HG02571 (cell line): Measurements from ENCODE around the gene SLC12A7.
"Not testable (repeated sequence)": the region's sequence is repeated elsewhere in the genome, so short reads cannot be mapped to it uniquely, and the experiment has no call there.

Source experiments
- ATAC-seq: cut with Tn5 transposase; IDR thresholded peaks from one replicate; pipeline ENCODE4 v1.9.1; 2021; ENCODE audit warnings: mild to moderate bottlenecking, moderate library complexity; ENCODE audit not compliant: unreplicated experiment

The SLC12A7 gene

GRCh38 chr5:1011741-1012312 lies 100.0 kb downstream of the SLC12A7 start:
- ATAC-seq, result no peak

- no peak for ATAC-seq
Observed at GRCh38 chr5:1011226-1011631, 100.6 kb downstream of the SLC12A7 start.

- no peak for ATAC-seq
Observed at GRCh38 chr5:1010641-1011046, 101.2 kb downstream of the SLC12A7 start.

GRCh38 chr5:1010181-1010510 lies 101.7 kb downstream of the SLC12A7 start:
- ATAC-seq, result no peak

GRCh38 chr5:1009359-1010180 lies 102.3 kb downstream of the SLC12A7 start:
- no peak for ATAC-seq

GRCh38 chr5:1008451-1009358 lies 103.2 kb downstream of the SLC12A7 start, which contains the start of gene NKD2:
Gene NKD2 (plus strand): TSS chr5:1008802. CDS start chr5:1009058, 256 bp downstream.
- no peak for ATAC-seq

GRCh38 chr5:1007681-1008450 lies 104.0 kb downstream of the SLC12A7 start:
- ATAC-seq, result no peak

GRCh38 chr5:1007221-1007680 lies 104.6 kb downstream of the SLC12A7 start:
- no peak for ATAC-seq

GRCh38 chr5:1006656-1007071 lies 105.2 kb downstream of the SLC12A7 start:
- ATAC-seq, result no peak

- ATAC-seq, result no peak
Observed at GRCh38 chr5:1005904-1006655, 105.8 kb downstream of the SLC12A7 start.

GRCh38 chr5:1005249-1005851 lies 106.5 kb downstream of the SLC12A7 start:
- no peak for ATAC-seq

GRCh38 chr5:1004461-1005248 lies 107.2 kb downstream of the SLC12A7 start:
- no peak for ATAC-seq

- ATAC-seq, result no peak
Observed at GRCh38 chr5:1003296-1003937, 108.4 kb downstream of the SLC12A7 start.

GRCh38 chr5:1002836-1003235 lies 109.0 kb downstream of the SLC12A7 start:
- no peak for ATAC-seq

GRCh38 chr5:1002271-1002546 lies 109.7 kb downstream of the SLC12A7 start:
- ATAC-seq, result no peak

- ATAC-seq, result no peak
Observed at GRCh38 chr5:1001406-1002270, 110.2 kb downstream of the SLC12A7 start.

GRCh38 chr5:1000831-1001230 lies 111.0 kb downstream of the SLC12A7 start:
- ATAC-seq, result not testable (repeated sequence)
